ENCODE results near the gene CD248.

- TF ChIP-seq CTCF (IDR thresholded peaks at IDR 0.05) (no peak), POLR2A (IDR thresholded peaks at IDR 0.05) (no peak)
Measured at GRCh38 chr11:66323684-66324083, 6.8 kb upstream of the CD248 start.

Data from testis (tissue), 2 donors.